Transverse colon (tissue), 4 donors: ENCODE data around the gene NFIC.

Source experiments
- CTCF ChIP-seq, 5 experiments: fragments of 200-600 bp in 3 of 5; fragments of 450-650 bp in 2 of 5; sonication (generic) in 3 of 5; IDR thresholded peaks; 1 replicate in 2 of 5; 2 replicates in 3 of 5; pipeline ENCODE4 v1.5.1; 2016 to 2017; ENCODE audit warnings: antibody characterized with exemption in 5 of 5, inconsistent platforms in 3 of 5, mild to moderate bottlenecking in 2 of 5, moderate library complexity in 1 of 5
- POLR2AphosphoS5 ChIP-seq, 3 donors: sonication (generic); formaldehyde crosslinking; IDR thresholded peaks; one replicate each; pipeline ENCODE4 v1.6.1; 2016; ENCODE audit warnings: antibody characterized with exemption in 3 of 3

- TF ChIP-seq CTCF (IDR thresholded peaks at IDR 0.05) (no peak), POLR2AphosphoS5 (IDR thresholded peaks at IDR 0.05) (no peak)
These were observed 88.4 kb downstream of the NFIC start for GRCh38 chr19:3454656-3455392.
